ENCODE data around the gene KDM2B. TPM values are rescaled to one million over a fixed set of nuclear protein-coding genes. Genes with fewer than 3 reads are reported as not detected.

The KDM2B gene
- total RNA-seq, 1 donor: 32.6 TPM

GRCh38 chr12:121558956-121559355 lies 21.9 kb downstream of the KDM2B start:
- Histone ChIP-seq H3K4me3 (ENCODE audit: insufficient read depth, low read length) (no peak overlapping the region), H3K4me1 (ENCODE audit: insufficient read depth, low read length) (no peaks in the 10 kb centered on the region), H3K79me2 (ENCODE audit: insufficient read depth, low read length) (no peaks in the 10 kb centered on the region), H3K36me3 (ENCODE audit: insufficient read depth, low read length) (no peaks in the 10 kb centered on the region), H3K27me3 (ENCODE audit: insufficient read depth, low read length) (no peaks in the 10 kb centered on the region), H3K9me3 (ENCODE audit: low read depth, low read length) (no peaks in the 10 kb centered on the region), H3K27ac (ENCODE audit: low read depth, low read length) (no peak overlapping the region), H3K4me2 (ENCODE audit: insufficient read depth, low read length) (no peak overlapping the region), H2AFZ (ENCODE audit: low read length) (no peak overlapping the region), H4K20me1 (ENCODE audit: insufficient read depth, low read length) (no peaks in the 10 kb centered on the region)
- TF ChIP-seq, protein P1, sequence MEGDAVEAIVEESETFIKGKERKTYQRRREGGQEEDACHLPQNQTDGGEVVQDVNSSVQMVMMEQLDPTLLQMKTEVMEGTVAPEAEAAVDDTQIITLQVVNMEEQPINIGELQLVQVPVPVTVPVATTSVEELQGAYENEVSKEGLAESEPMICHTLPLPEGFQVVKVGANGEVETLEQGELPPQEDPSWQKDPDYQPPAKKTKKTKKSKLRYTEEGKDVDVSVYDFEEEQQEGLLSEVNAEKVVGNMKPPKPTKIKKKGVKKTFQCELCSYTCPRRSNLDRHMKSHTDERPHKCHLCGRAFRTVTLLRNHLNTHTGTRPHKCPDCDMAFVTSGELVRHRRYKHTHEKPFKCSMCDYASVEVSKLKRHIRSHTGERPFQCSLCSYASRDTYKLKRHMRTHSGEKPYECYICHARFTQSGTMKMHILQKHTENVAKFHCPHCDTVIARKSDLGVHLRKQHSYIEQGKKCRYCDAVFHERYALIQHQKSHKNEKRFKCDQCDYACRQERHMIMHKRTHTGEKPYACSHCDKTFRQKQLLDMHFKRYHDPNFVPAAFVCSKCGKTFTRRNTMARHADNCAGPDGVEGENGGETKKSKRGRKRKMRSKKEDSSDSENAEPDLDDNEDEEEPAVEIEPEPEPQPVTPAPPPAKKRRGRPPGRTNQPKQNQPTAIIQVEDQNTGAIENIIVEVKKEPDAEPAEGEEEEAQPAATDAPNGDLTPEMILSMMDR (IDR thresholded peaks at IDR 0.05; ENCODE audit: extremely low read depth, low read depth, low read length): no peak
- peak; percentile 27 for DNase-seq (ENCODE audit: insufficient read length, low spot score, missing footprints)

GRCh38 chr12:121550974-121551634 lies 29.7 kb downstream of the KDM2B start:
- no peak overlapping the region for H3K4me2 ChIP-seq (ENCODE audit: insufficient read depth, low read length)
- DNase-seq (ENCODE audit: insufficient read length, low spot score, missing footprints): no peak
- TF ChIP-seq, protein P1 (IDR thresholded peaks at IDR 0.05; ENCODE audit: extremely low read depth, low read depth, low read length): no peak
- no peaks in the 10 kb centered on the region for H3K79me2 ChIP-seq (ENCODE audit: insufficient read depth, low read length)
- H2AFZ ChIP-seq (ENCODE audit: low read length): no peak overlapping the region
- no peaks in the 10 kb centered on the region for H3K36me3 ChIP-seq (ENCODE audit: insufficient read depth, low read length)
- no peak overlapping the region for H3K4me3 ChIP-seq (ENCODE audit: insufficient read depth, low read length)
- no peaks in the 10 kb centered on the region for H3K9me3 ChIP-seq (ENCODE audit: low read depth, low read length)
- no peaks in the 10 kb centered on the region for H3K27me3 ChIP-seq (ENCODE audit: insufficient read depth, low read length)
- H4K20me1 ChIP-seq (ENCODE audit: insufficient read depth, low read length): no peaks in the 10 kb centered on the region
- no peak overlapping the region for H3K27ac ChIP-seq (ENCODE audit: low read depth, low read length)
- H3K4me1 ChIP-seq (ENCODE audit: insufficient read depth, low read length): no peaks in the 10 kb centered on the region

DNA sequence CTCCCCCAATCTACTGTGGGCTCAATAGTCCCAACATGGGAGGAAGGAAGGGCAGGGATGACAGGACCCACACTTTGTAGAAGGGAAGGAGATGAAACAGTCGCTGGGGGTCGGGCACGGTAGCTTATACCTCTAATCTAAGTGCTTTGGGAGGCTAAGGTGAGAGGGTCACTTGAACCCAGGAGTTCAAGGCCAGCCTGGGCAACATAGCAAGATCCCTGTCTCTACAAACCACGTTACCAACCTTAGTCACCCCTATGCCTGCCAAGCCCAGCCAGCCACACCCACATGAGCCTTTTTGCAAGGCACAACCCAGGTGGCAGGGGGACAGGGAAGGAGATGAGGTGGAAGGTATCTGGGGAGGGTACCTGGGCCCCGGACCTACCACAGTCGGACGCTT lies 31.7 kb downstream of the KDM2B start:
- no peak overlapping the region for H2AFZ ChIP-seq (ENCODE audit: low read length)
- no peaks in the 10 kb centered on the region for H3K27me3 ChIP-seq (ENCODE audit: insufficient read depth, low read length)
- peaks cover 2% of the 10 kb centered on the region for H3K36me3 ChIP-seq (ENCODE audit: insufficient read depth, low read length)
- no peaks in the 10 kb centered on the region for H4K20me1 ChIP-seq (ENCODE audit: insufficient read depth, low read length)
- H3K4me3 ChIP-seq (ENCODE audit: insufficient read depth, low read length): no peak overlapping the region
- H3K79me2 ChIP-seq (ENCODE audit: insufficient read depth, low read length): no peaks in the 10 kb centered on the region
- H3K4me1 ChIP-seq (ENCODE audit: insufficient read depth, low read length): no peaks in the 10 kb centered on the region
- DNase-seq (ENCODE audit: insufficient read length, low spot score, missing footprints): no peak
- no peaks in the 10 kb centered on the region for H3K9me3 ChIP-seq (ENCODE audit: low read depth, low read length)
- no peak overlapping the region for H3K4me2 ChIP-seq (ENCODE audit: insufficient read depth, low read length)
- no peak overlapping the region for H3K27ac ChIP-seq (ENCODE audit: low read depth, low read length)
- TF ChIP-seq, protein P1 (IDR thresholded peaks at IDR 0.05; ENCODE audit: extremely low read depth, low read depth, low read length): no peak

DNA sequence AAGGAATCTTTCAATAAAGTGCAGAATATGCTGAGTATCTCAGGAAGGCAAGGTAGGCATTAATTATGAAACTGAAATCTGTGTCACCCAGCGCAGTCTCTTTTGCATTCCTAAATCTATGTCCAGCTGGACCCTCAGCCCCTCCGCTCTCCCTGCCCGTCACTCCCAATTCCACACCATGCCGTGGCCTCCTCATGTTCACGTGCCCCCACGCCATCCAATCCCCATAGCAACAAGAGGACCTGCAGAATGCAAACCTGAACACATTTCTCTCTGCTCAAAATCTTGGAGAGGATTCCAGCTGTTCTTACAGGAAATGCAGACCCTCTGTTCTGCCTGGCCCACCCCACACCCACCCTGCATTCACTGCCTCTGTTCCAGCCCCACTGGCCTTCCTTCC lies 35.3 kb downstream of the KDM2B start:
- Histone ChIP-seq H4K20me1 (ENCODE audit: insufficient read depth, low read length) (no peaks in the 10 kb centered on the region), H3K9me3 (ENCODE audit: low read depth, low read length) (no peaks in the 10 kb centered on the region), H3K4me2 (ENCODE audit: insufficient read depth, low read length) (no peak overlapping the region), H3K4me1 (ENCODE audit: insufficient read depth, low read length) (no peaks in the 10 kb centered on the region), H3K36me3 (ENCODE audit: insufficient read depth, low read length) (peaks cover 2% of the 10 kb centered on the region), H3K27me3 (ENCODE audit: insufficient read depth, low read length) (no peaks in the 10 kb centered on the region), H3K27ac (ENCODE audit: low read depth, low read length) (no peak overlapping the region), H3K4me3 (ENCODE audit: insufficient read depth, low read length) (no peak overlapping the region), H2AFZ (ENCODE audit: low read length) (no peak overlapping the region), H3K79me2 (ENCODE audit: insufficient read depth, low read length) (no peaks in the 10 kb centered on the region)
- TF ChIP-seq, protein P1 (IDR thresholded peaks at IDR 0.05; ENCODE audit: extremely low read depth, low read depth, low read length): no peak
- DNase-seq (ENCODE audit: insufficient read length, low spot score, missing footprints): no peak

All from osteoblast (primary cell).